HEK293 (cell line): ENCODE results near the gene PTTG2.
A peak's percentile ranks its signal among the peaks of the same experiment; 100 is the strongest.

Source experiments
- CTCF ChIA-PET: fragments of 350-600 bp; formaldehyde crosslinking; extraction: SDS; loops from one replicate; lab custom pipeline; 2021; ENCODE audit warnings: antibody characterized with exemption; lab: Yijun Ruan, JAX
- POLR2A ChIA-PET: fragments of 300-600 bp; formaldehyde crosslinking; extraction: SDS; loops from one replicate; lab custom pipeline; 2020; ENCODE audit warnings: antibody characterized with exemption, inconsistent platforms; lab: Yijun Ruan, JAX
- H3K27ac ChIP-seq: fragments of 200-500 bp; sonication (Bioruptor generic); 2 replicates; pipeline ENCODE4 v1.5.1; 2014; ENCODE audit warnings: low read depth, low read length, control low read depth, inconsistent platforms; ENCODE audit errors: extremely low read depth
- H3K36me3 ChIP-seq, 2 experiments: fragments of 200-500 bp in 1 of 2; sonication (Bioruptor generic) in 1 of 2; 1 replicate in 1 of 2; 2 replicates in 1 of 2; pipeline ENCODE4 v1.5.1; 2014 to 2017; ENCODE audit warnings: inconsistent platforms in 2 of 2, low read length in 2 of 2; ENCODE audit not compliant: control insufficient read depth in 2 of 2, insufficient read depth in 1 of 2
- H3K4me1 ChIP-seq: fragments of 200-500 bp; sonication (Bioruptor generic); 2 replicates; pipeline ENCODE4 v1.5.1; 2014; ENCODE audit warnings: mild to moderate bottlenecking, low read length, inconsistent platforms; ENCODE audit not compliant: control insufficient read depth, insufficient read depth
- H3K4me3 ChIP-seq: 2 replicates; pipeline ENCODE4 v1.5.1; 2011; ENCODE audit warnings: low read depth, mild to moderate bottlenecking, control low read depth, low read length, moderate library complexity
- H3K9me3 ChIP-seq: fragments of 200-500 bp; sonication (Bioruptor generic); 2 replicates; pipeline ENCODE4 v1.5.1; 2014; ENCODE audit warnings: low read depth, low read length, inconsistent platforms; ENCODE audit not compliant: control insufficient read depth, insufficient read depth
- EGR2 ChIP-seq: fragments of 450-650 bp; formaldehyde crosslinking; IDR thresholded peaks from 2 replicates; pipeline ENCODE4 v1.5.1; 2016; ENCODE audit warnings: low read depth, missing biosample characterization, missing genetic modification characterization
- GFI1B ChIP-seq: fragments of 450-650 bp; formaldehyde crosslinking; IDR thresholded peaks from 2 replicates; pipeline ENCODE4 v1.5.1; 2016; ENCODE audit warnings: missing biosample characterization, missing genetic modification characterization
- GLIS2 ChIP-seq: fragments of 450-650 bp; formaldehyde crosslinking; IDR thresholded peaks from 2 replicates; pipeline ENCODE4 v1.5.1; 2016; ENCODE audit warnings: missing biosample characterization, missing genetic modification characterization
- OSR2 ChIP-seq: fragments of 450-650 bp; formaldehyde crosslinking; IDR thresholded peaks from 2 replicates; pipeline ENCODE4 v1.5.1; 2016; ENCODE audit warnings: missing biosample characterization, missing genetic modification characterization
- PRDM10 ChIP-seq: fragments of 450-650 bp; formaldehyde crosslinking; IDR thresholded peaks from 2 replicates; pipeline ENCODE4 v1.5.1; 2016; ENCODE audit warnings: missing biosample characterization, missing genetic modification characterization
- REST ChIP-seq: fragments of 450-650 bp; formaldehyde crosslinking; IDR thresholded peaks from 2 replicates; pipeline ENCODE4 v1.5.1; 2016; ENCODE audit warnings: missing biosample characterization, missing genetic modification characterization
- SP2 ChIP-seq: fragments of 450-650 bp; formaldehyde crosslinking; IDR thresholded peaks from 2 replicates; pipeline ENCODE4 v1.5.1; 2016; ENCODE audit warnings: missing biosample characterization, missing genetic modification characterization
- WT1 ChIP-seq: fragments of 450-650 bp; formaldehyde crosslinking; IDR thresholded peaks from 2 replicates; pipeline ENCODE4 v1.5.1; 2016; ENCODE audit warnings: missing biosample characterization, missing genetic modification characterization
- ZFHX2 ChIP-seq: fragments of 450-650 bp; formaldehyde crosslinking; conservative IDR thresholded peaks from 2 replicates; pipeline ENCODE4 v1.5.1; 2016; ENCODE audit warnings: missing biosample characterization, missing genetic modification characterization
- ZNF114 ChIP-seq: fragments of 450-650 bp; formaldehyde crosslinking; IDR thresholded peaks from 2 replicates; pipeline ENCODE4 v1.5.0; 2017; ENCODE audit warnings: missing biosample characterization, missing genetic modification characterization
- ZNF155 ChIP-seq: fragments of 450-650 bp; formaldehyde crosslinking; IDR thresholded peaks from 2 replicates; pipeline ENCODE4 v1.5.1; 2016; ENCODE audit warnings: missing biosample characterization, missing genetic modification characterization
- ZNF19 ChIP-seq: fragments of 450-650 bp; formaldehyde crosslinking; IDR thresholded peaks from 2 replicates; pipeline ENCODE4; 2016; ENCODE audit warnings: missing biosample characterization, missing genetic modification characterization, low read depth
- ZNF239 ChIP-seq: fragments of 450-650 bp; formaldehyde crosslinking; IDR thresholded peaks from 2 replicates; pipeline ENCODE4 v1.5.1; 2016; ENCODE audit warnings: missing biosample characterization, missing genetic modification characterization
- ZNF280C ChIP-seq: fragments of 450-650 bp; formaldehyde crosslinking; IDR thresholded peaks from 2 replicates; pipeline ENCODE4 v1.5.1; 2016; ENCODE audit warnings: missing biosample characterization, missing genetic modification characterization
- ZNF324 ChIP-seq: fragments of 450-650 bp; formaldehyde crosslinking; IDR thresholded peaks from 2 replicates; pipeline ENCODE4 v1.5.1; 2016; ENCODE audit warnings: missing biosample characterization, missing genetic modification characterization
- ZNF362 ChIP-seq: fragments of 450-650 bp; formaldehyde crosslinking; IDR thresholded peaks from 2 replicates; pipeline ENCODE4 v1.5.1; 2016; ENCODE audit warnings: missing biosample characterization, missing genetic modification characterization
- ZNF433 ChIP-seq: fragments of 450-650 bp; formaldehyde crosslinking; IDR thresholded peaks from 2 replicates; pipeline ENCODE4 v1.5.1; 2016; ENCODE audit warnings: missing biosample characterization, missing genetic modification characterization, low read depth
- ZNF560 ChIP-seq: fragments of 450-650 bp; formaldehyde crosslinking; IDR thresholded peaks from 2 replicates; pipeline ENCODE4 v1.5.1; 2017; ENCODE audit warnings: missing biosample characterization, missing genetic modification characterization, borderline replicate concordance
- ZNF561 ChIP-seq: fragments of 450-650 bp; IDR thresholded peaks from 2 replicates; pipeline ENCODE4 v1.5.1; 2018; ENCODE audit warnings: missing biosample characterization, missing genetic modification characterization, borderline replicate concordance
- ZNF596 ChIP-seq: fragments of 450-650 bp; IDR thresholded peaks from 2 replicates; pipeline ENCODE4 v1.5.0; 2018; ENCODE audit warnings: missing biosample characterization, mild to moderate bottlenecking, missing genetic modification characterization, moderate library complexity
- ZNF623 ChIP-seq: fragments of 450-650 bp; formaldehyde crosslinking; IDR thresholded peaks from 2 replicates; pipeline ENCODE4 v1.5.1; 2016; ENCODE audit warnings: missing biosample characterization, missing genetic modification characterization
- ZNF624 ChIP-seq: fragments of 450-650 bp; formaldehyde crosslinking; IDR thresholded peaks from 2 replicates; pipeline ENCODE4 v1.5.1; 2017; ENCODE audit warnings: missing biosample characterization, missing genetic modification characterization
- ZNF658 ChIP-seq: fragments of 450-650 bp; formaldehyde crosslinking; IDR thresholded peaks from 2 replicates; pipeline ENCODE4; 2016; ENCODE audit warnings: missing biosample characterization, missing genetic modification characterization
- ZNF707 ChIP-seq: fragments of 450-650 bp; formaldehyde crosslinking; IDR thresholded peaks from 2 replicates; pipeline ENCODE4 v1.5.1; 2016; ENCODE audit warnings: missing biosample characterization, missing genetic modification characterization
- ZNF776 ChIP-seq: fragments of 450-650 bp; formaldehyde crosslinking; IDR thresholded peaks from 2 replicates; pipeline ENCODE4 v1.5.0; 2017; ENCODE audit warnings: missing biosample characterization, missing genetic modification characterization, borderline replicate concordance
- ZSCAN30 ChIP-seq: fragments of 450-650 bp; IDR thresholded peaks from 2 replicates; pipeline ENCODE4 v1.5.1; 2018; ENCODE audit warnings: missing biosample characterization, mild to moderate bottlenecking, missing genetic modification characterization, moderate library complexity
- ZXDB ChIP-seq: fragments of 450-650 bp; formaldehyde crosslinking; IDR thresholded peaks from 2 replicates; pipeline ENCODE4 v1.5.1; 2016; ENCODE audit warnings: missing biosample characterization, missing genetic modification characterization

PTTG2 gene

GRCh38 chr4:37977471-37978247, 17.5 kb downstream of the PTTG2 start (continued):
- TF ChIP-seq ZNF280C (tag by site-specific recombination) (no peak), ZNF155 (tag by site-specific recombination) (no peak), ZNF596 (tag by site-specific recombination) (0 out of 2 replicates have a peak, but pooled peaks have one; percentile 28), EGR2 (tag by site-specific recombination) (no peak), PRDM10 (tag by site-specific recombination) (no peak), ZXDB (tag by site-specific recombination) (no peak), GLIS2 (peak; percentile 57; the same call in 1 of the 2 replicates), ZNF658 (tag by site-specific recombination) (no peak), ZNF776 (no peak), REST (tag by site-specific recombination) (no peak), ZSCAN30 (tag by site-specific recombination) (peak; percentile 76), ZNF561 (tag by site-specific recombination) (0 out of 2 replicates have a peak, but pooled peaks have one; percentile 26), SP2 (tag by site-specific recombination) (no peak)

GRCh38 chr4:37978248-37978924, 18.2 kb downstream of the PTTG2 start:
- Histone ChIP-seq H3K27ac (no peak overlapping the region), H3K9me3 (no peaks in the 10 kb centered on the region), H3K4me3 (peak overlapping the region; percentile 40), H3K36me3 (no peaks in the 10 kb centered on the region), H3K4me1 (peaks cover 3% of the 10 kb centered on the region; the same call in 1 of the 2 replicates)
- POLR2A ChIA-PET = no interaction called here
- CTCF ChIA-PET = interaction anchor here (0.5 to 1.4 kb wide), 2 partner anchors 177 to 380 kb away, joined by 3 to 4 read pairs; no protein-coding TSS in a partner anchor
- no peak for TF ChIP-seq ZNF707 (tag by site-specific recombination)
- TF ChIP-seq ZNF239 (tag by site-specific recombination) = no peak
- no peak for TF ChIP-seq ZFHX2
- no peak for TF ChIP-seq ZNF624 (tag by site-specific recombination)
- no peak for TF ChIP-seq ZNF433 (tag by site-specific recombination)
- TF ChIP-seq ZNF623 = no peak
- TF ChIP-seq ZNF19 (tag by site-specific recombination) = no peak
- TF ChIP-seq ZNF362 (tag by site-specific recombination) = no peak
- no peak for TF ChIP-seq OSR2
- no peak for TF ChIP-seq GFI1B
- no peak for TF ChIP-seq ZNF560 (tag by site-specific recombination)
- TF ChIP-seq ZNF324 (tag by site-specific recombination) = no peak
- TF ChIP-seq WT1 = no peak
- TF ChIP-seq ZNF114 = no peak
